ENCODE measurements around the gene GCKR. TPM values are rescaled to one million over a fixed set of nuclear protein-coding genes. Genes with fewer than 3 reads are reported as not detected.

The GCKR gene
- total RNA-seq, 1 experiment from 2014 or later, result not detected

GRCh38 chr2:27497288-27497627 lies 619 bp downstream of the GCKR start:
- DNase-seq (ENCODE audit: low read depth, low spot score) (no peak), ATAC-seq (no peak)
- no peak overlapping the region for H3K4me3 ChIP-seq (replicated peaks in 1 of 2; ENCODE audit: low read depth in 1 of 2, low read length in 2 of 2)
- ChIA-PET CTCF (no interaction called here), POLR2A (no interaction called here), RAD21 (ENCODE audit: low non-redundant PET in 1 of 2, low total read pairs in 2 of 2, uncharacterized antibody in 2 of 2, unreplicated experiment in 2 of 2) (no interaction called here)
- no peak overlapping the region for H3K27ac ChIP-seq (ENCODE audit: low read depth, low read length)
- no peaks in the 10 kb centered on the region for H3K9me2 ChIP-seq (ENCODE audit: insufficient read depth)
- H3K36me3 ChIP-seq (ENCODE audit: control insufficient read depth in 1 of 2, insufficient read depth in 2 of 2, low read length in 2 of 2), result no peaks in the 10 kb centered on the region
- no peaks in the 10 kb centered on the region for H3K79me2 ChIP-seq (ENCODE audit: insufficient read depth, low read length)
- no peaks in the 10 kb centered on the region for H3K9me3 ChIP-seq (ENCODE audit: control insufficient read depth in 1 of 2, insufficient read depth in 1 of 2, low read depth in 1 of 2, low read length in 2 of 2)
- TF ChIP-seq POLR2AphosphoS5 (IDR thresholded peaks at IDR 0.05; ENCODE audit: low read depth, low read length) (no peak), ZNF274 (IDR thresholded peaks at IDR 0.05; ENCODE audit: low read depth, low read length) (no peak), SP1 (IDR thresholded peaks at IDR 0.05; ENCODE audit: low read depth) (no peak), FOSL1 (IDR thresholded peaks at IDR 0.05; ENCODE audit: low read depth) (no peak), CEBPB (IDR thresholded peaks at IDR 0.05; ENCODE audit: low read depth) (no peak), CBX3 (IDR thresholded peaks at IDR 0.05; ENCODE audit: low read depth) (no peak)
- no peak overlapping the region for H3K4me2 ChIP-seq (ENCODE audit: low read length)
- H4K20me1 ChIP-seq (ENCODE audit: insufficient read depth), result no peaks in the 10 kb centered on the region
- intact Hi-C loops (cut with micrococcal nuclease), result no loop called here
- H3K4me1 ChIP-seq (ENCODE audit: control insufficient read depth in 1 of 2, insufficient read depth in 2 of 2, low read length in 2 of 2), result peaks cover 0 to 10% of the 10 kb centered on the region in 2 experiments; a peak in 1 of 4 replicates
- peaks cover 8% of the 10 kb centered on the region; the same call in 1 of the 2 replicates for H3K27me3 ChIP-seq (ENCODE audit: insufficient read depth, low read length)
- H2AFZ ChIP-seq (ENCODE audit: low read depth, low read length, poor library complexity, severe bottlenecking), result no peak overlapping the region
- H3K9ac ChIP-seq (ENCODE audit: low read length), result no peak overlapping the region
- no TSS peak for BruUV-seq (replicated peaks)

GRCh38 chr2:27498975-27499374 lies 2.3 kb downstream of the GCKR start:
- Histone ChIP-seq H3K4me3 (replicated peaks in 1 of 2; ENCODE audit: low read depth in 1 of 2, low read length in 2 of 2) (no peak overlapping the region), H3K79me2 (ENCODE audit: insufficient read depth, low read length) (no peaks in the 10 kb centered on the region), H3K27ac (ENCODE audit: low read depth, low read length) (no peak overlapping the region), H3K4me2 (ENCODE audit: low read length) (no peak overlapping the region), H3K9me3 (ENCODE audit: control insufficient read depth in 1 of 2, insufficient read depth in 1 of 2, low read depth in 1 of 2, low read length in 2 of 2) (no peaks in the 10 kb centered on the region), H3K9ac (ENCODE audit: low read length) (no peak overlapping the region), H3K4me1 (ENCODE audit: control insufficient read depth in 1 of 2, insufficient read depth in 2 of 2, low read length in 2 of 2) (peaks cover 0 to 10% of the 10 kb centered on the region in 2 experiments; a peak in 1 of 4 replicates), H3K9me2 (ENCODE audit: insufficient read depth) (no peaks in the 10 kb centered on the region), H3K36me3 (ENCODE audit: control insufficient read depth in 1 of 2, insufficient read depth in 2 of 2, low read length in 2 of 2) (no peaks in the 10 kb centered on the region), H2AFZ (ENCODE audit: low read depth, low read length, poor library complexity, severe bottlenecking) (no peak overlapping the region), H3K27me3 (ENCODE audit: insufficient read depth, low read length) (peaks cover 8% of the 10 kb centered on the region; the same call in 1 of the 2 replicates), H4K20me1 (ENCODE audit: insufficient read depth) (no peaks in the 10 kb centered on the region)
- no TSS peak for BruUV-seq (replicated peaks)
- ChIA-PET POLR2A (no interaction called here), RAD21 (ENCODE audit: low non-redundant PET in 1 of 2, low total read pairs in 2 of 2, uncharacterized antibody in 2 of 2, unreplicated experiment in 2 of 2) (no interaction called here), CTCF (no interaction called here)
- intact Hi-C loops (cut with micrococcal nuclease), result no loop called here
- ATAC-seq (no peak), DNase-seq (ENCODE audit: low read depth, low spot score) (no peak)
- TF ChIP-seq EZH2phosphoT487 (IDR thresholded peaks at IDR 0.05; ENCODE audit: borderline replicate concordance) (no peak), ZNF274 (IDR thresholded peaks at IDR 0.05; ENCODE audit: low read depth, low read length) (no peak), RAD21 (IDR thresholded peaks at IDR 0.05; ENCODE audit: low read depth) (no peak), ZBTB33 (IDR thresholded peaks at IDR 0.05; ENCODE audit: extremely low read depth, insufficient replicate concordance, low read length) (no peak), SIN3A (IDR thresholded peaks at IDR 0.05; ENCODE audit: low read depth) (no peak), POLR2AphosphoS5 (IDR thresholded peaks at IDR 0.05; ENCODE audit: low read depth, low read length) (no peak), SRF (IDR thresholded peaks at IDR 0.05; ENCODE audit: low read depth) (no peak), ATF3 (IDR thresholded peaks at IDR 0.05) (no peak), POLR2A (IDR thresholded peaks at IDR 0.05; ENCODE audit: borderline replicate concordance, extremely low read depth, insufficient read depth, insufficient read length) (no peak), SP1 (IDR thresholded peaks at IDR 0.05; ENCODE audit: low read depth) (no peak), FOSL1 (IDR thresholded peaks at IDR 0.05; ENCODE audit: low read depth) (no peak), JUND (IDR thresholded peaks at IDR 0.05) (no peak), ZFX (IDR thresholded peaks at IDR 0.05) (no peak), REST (IDR thresholded peaks at IDR 0.05; ENCODE audit: low read depth) (no peak), MAX (IDR thresholded peaks at IDR 0.05) (no peak), ELF1 (IDR thresholded peaks at IDR 0.05; ENCODE audit: borderline replicate concordance, low read depth) (no peak)

Data from HCT116 (cell line).